Stimulated activated CD8-positive, alpha-beta memory T cell treated with anti-CD3 and anti-CD28 coated beads, Interleukin-7, amount 100 ng/mL, for 48 hours (primary cell): Measurements from ENCODE around the gene VTI1B.
"Not testable (repeated sequence)": the region's sequence is repeated elsewhere in the genome, so short reads cannot be mapped to it uniquely, and the experiment has no call there.

Source experiments
- DNase-seq, 2 donors: peaks; one replicate each; pipeline ENCODE4 v3.0.0-alpha.2; 2020; ENCODE audit warnings: low read depth in 1 of 2; ENCODE audit errors: extremely low read depth in 1 of 2

Gene VTI1B

DNA sequence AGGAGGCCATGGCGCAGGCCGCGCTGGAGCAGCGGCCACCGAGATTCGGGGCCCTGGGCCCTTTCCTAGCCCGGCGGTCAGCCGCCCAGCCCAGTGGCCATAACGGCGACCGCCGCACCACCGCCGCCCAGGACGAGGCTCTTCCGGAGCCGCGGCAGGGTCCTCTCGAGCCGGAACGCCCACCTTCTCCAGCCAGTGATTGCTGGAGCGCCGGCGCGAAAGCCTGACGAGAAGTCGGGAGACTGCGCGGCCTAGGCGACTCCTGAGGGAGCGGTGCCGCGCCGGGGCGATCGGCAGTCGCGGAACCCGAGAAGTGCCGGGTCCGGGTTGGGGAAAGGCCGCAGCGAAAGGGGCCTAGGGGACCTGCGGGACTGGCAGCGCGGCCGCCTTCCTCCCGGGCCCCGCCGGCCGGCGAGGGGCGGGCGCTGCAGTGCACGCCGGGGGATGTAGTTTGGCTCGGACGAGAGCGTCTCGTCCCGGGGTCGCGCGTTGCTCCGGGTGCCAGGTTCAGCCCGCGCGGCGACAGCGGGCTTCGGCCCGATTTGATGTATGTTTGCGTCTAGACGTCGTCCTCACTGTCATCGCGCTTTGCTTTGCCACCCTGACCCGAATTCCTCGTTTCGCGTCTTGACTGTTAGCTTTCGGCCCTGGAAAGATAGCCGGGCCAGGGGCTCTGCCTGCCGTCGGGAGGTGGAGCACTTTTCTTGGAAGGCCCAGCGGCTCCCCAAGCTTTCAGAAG lies at the start of gene VTI1B:
VTI1B (minus strand) TSS at position 153 of the 739 bp plus-strand sequence; CDS start at position 10, 143 bp downstream.
- DNase-seq: peak; percentile 57 to 64

GRCh38 chr14:67722293-67722692 lies 47.9 kb upstream of the VTI1B start:
- DNase-seq: no peak

- DNase-seq: no peak
Observed at GRCh38 chr14:67721875-67722274, 47.4 kb upstream of the VTI1B start.

- no peak for DNase-seq
Observed at GRCh38 chr14:67719866-67720265, 45.4 kb upstream of the VTI1B start.

GRCh38 chr14:67719385-67719784 lies 45.0 kb upstream of the VTI1B start:
- DNase-seq: not testable (repeated sequence)

DNA sequence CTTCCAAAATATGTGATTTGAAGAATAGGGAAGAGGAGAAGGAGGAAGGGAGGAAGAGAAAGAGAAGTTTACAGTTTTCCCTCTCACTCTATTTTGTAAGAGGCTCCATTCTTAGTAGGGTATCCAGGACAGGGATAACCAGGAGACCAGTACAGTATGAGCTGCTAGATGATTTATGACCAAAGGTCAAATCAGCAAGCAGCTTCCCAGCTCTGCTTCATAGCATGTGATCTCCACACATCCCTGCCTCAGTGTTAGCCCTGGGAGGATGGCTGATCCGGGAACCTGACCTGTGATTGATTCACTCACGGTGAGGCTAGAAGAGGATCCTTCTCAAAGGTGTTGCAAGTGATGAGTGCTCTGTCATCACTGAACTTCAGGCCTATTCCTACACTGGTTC lies 43.8 kb upstream of the VTI1B start:
- no peak for DNase-seq

DNA sequence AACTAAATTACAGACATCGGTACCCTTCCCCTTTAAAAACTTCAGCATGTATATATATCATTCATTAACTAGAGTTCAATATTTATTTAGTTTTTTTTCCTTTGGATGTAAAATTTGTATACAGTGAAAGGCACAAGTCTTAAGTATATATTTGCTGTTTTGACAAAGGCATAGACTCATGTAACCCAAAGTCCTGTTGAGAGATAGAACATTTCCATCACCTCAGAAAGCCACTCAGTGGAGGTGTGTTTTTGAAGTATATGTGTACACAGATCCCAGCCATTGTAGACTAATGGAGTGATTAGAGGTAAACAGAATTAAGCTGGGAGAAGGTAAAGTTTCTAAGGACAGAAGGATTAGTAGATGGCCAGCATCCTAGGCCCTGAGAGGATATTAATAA lies 42.6 kb upstream of the VTI1B start:
- DNase-seq: no peak

DNA sequence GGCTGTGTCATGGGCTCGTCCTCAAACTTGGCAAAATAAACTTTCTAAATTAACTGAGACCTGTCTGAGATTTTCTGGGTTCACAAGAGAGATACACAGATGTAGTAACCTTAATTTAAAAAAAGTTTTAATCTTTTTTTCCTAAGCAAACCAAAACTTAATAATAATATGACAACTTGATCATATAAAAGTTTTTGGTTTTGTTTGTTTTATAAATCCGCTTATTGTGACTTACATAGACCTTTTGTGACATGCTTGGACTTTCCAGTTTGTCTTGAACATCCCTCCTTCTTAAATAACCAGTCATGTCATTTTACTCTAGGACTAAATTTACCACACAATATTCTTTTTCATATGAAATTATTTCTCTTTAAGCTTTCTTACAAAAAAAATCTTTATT lies 35.8 kb upstream of the VTI1B start:
- no peak for DNase-seq

DNA sequence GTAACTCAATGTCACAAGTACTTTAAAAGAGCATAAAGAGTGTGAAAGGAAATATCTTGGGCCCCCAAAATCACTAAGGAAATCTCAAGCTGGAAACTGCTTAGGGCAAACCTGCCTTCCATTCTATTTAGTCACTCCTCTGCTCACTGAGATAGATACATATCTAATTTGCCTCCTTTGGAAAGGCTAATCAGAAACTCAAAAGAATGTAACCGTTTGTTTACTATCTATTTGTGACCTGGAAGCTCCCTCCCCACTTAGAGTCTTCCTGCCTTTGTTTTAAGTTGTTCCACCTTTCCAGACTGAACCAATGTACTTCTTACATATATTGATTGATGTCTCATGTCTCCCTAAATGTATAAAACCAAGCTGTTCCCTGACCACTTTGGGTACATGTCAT lies 35.4 kb upstream of the VTI1B start:
- not testable (repeated sequence) for DNase-seq

DNA sequence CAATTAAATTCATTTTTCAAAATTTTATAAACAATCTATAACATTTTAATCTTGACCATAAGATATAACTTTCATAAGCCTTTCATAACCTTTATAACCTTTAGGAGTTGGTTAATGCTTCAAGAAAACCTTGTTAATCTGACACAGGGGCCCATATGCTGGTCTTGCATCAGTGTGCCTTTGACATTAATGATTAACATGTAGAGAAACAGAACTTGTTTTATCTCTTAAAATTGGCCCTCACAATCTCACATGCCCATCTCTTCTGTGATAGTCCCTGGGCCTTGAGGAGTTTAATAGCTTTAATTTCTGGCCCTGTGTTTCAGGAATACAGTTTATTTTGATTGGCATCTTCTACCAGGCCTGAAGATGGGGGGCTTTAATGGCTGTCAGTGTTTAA lies 34.9 kb upstream of the VTI1B start:
- not testable (repeated sequence) for DNase-seq

GRCh38 chr14:67705211-67705610 lies 30.8 kb upstream of the VTI1B start:
- no peak for DNase-seq

DNA sequence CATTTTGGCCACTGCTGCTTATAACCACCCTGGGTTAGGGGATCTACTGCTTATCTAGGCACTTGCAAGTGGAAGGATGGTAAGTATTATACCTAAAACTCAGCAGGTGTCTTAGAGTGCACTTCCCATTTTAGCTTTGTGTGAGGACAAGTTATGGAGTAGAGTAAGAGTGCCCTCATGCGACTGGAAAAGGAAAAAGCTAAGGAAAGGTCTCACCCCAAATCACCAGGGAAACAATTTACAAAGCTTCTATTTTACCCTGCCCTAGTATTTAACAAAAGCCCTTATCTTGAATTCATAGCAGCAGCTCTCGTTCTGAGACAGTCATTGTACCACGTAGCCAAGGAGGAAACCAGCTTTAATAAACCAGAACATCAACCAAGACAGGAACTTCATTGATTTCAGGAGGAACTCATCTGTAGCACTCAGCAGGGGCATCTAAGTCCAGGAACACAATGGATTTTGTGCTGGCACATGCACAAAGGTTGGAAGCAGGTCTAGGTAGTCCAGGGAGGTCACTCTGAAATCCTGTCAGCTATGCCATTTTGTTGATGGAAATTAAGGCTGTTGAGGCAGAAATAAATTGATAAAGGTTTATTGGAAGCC lies 30.2 kb upstream of the VTI1B start:
- DNase-seq: no peak

GRCh38 chr14:67703997-67704396 lies 29.6 kb upstream of the VTI1B start:
- no peak for DNase-seq

DNA sequence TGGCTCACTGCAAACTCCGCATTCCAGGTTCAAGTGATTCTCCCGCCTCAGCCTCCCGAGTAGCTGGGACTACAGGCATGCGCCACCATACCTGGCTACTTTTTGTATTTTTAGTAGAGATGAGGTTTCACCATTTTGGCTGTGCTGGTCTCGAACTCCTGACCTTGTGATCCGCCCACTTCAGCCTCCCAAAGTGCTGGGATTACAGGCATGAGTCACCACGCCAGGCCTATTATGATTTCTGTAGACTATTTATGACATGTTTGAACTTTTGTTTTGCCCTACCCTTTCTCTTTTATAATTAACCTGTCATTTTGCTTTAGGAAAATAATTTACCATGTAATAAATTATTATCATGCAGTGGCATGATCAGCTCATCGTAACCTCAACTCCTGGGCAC lies 27.1 kb upstream of the VTI1B start, which contains the start of gene RDH12:
RDH12 (plus strand) TSS at position 395 of the 400 bp plus-strand sequence. CDS start 20,757 bp downstream, outside the sequence.
- not testable (repeated sequence) for DNase-seq

DNA sequence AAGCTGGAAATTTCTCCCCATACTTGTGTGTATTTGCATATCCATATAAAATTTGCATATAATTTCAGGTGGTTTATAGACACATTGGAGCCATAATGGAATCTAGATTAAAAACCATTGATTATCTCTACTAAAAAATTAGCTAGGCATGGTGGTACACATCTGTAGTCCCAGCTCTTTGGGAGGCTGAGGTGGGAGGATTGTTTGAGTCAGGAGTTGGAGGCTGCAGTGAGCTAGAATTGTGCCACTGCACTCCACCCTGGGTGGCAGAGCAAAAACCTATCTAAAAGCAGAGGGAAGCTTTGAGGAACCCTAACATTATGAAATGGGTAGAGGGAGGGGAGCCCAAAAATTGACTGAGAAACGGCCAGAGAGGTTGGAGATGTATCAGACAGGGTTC lies 23.7 kb upstream of the VTI1B start:
- DNase-seq: no peak

GRCh38 chr14:67697006-67697405 lies 22.6 kb upstream of the VTI1B start:
- no peak for DNase-seq

DNA sequence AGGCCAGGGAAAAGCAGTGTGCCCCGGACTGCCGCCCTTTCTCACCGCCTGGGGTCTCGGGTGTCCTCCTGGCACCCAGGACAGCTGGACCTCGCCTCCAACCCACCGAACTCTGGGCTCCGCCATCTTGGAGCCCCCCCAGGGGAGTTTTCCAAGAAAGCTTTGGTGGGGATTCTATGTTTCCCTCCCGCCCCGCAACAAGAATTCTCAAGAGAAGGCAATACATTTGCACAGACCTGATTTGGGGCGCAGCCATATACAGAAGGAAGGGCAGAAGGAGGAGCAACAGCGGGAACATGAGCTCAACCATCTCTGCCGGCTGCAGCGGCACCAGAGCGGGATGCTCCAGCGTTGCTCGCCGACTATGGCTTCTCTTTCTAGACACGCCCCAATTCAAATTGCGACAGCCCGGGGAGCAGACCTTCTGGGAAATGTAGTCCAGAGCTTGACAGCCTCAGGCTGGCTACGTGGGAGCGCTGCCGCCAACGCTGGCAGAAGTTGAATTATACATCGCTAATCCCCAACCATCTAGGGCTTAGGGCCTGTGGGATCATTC lies 21.0 kb upstream of the VTI1B start, which contains the start of gene RDH11:
RDH11 (minus strand) TSS at position 371 of the 556 bp plus-strand sequence; CDS start at position 310, 61 bp downstream.
- DNase-seq: peak; percentile 50 to 82

GRCh38 chr14:67694791-67695393 lies 20.5 kb upstream of the VTI1B start:
- DNase-seq: peak; percentile 39 to 86

DNA sequence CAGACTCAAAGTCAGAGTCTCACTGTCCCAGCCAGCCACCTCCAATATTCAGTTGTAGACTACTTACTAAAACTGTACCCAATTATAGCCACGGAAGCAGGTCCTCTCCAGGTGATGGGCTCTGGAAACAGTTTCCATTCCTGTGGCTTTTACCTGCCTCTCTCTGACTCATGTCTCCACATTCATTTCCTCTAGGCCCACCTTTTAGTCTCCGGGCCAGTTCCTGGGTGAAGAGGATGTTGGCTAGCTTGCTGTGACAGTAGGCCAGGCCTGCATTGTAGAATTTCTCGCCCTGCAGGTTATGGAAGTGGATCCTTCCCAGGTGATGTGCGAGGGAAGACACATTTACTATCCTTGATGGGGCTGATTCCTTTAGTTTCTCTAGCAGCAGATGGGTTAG lies 15.6 kb upstream of the VTI1B start:
- no peak for DNase-seq

DNA sequence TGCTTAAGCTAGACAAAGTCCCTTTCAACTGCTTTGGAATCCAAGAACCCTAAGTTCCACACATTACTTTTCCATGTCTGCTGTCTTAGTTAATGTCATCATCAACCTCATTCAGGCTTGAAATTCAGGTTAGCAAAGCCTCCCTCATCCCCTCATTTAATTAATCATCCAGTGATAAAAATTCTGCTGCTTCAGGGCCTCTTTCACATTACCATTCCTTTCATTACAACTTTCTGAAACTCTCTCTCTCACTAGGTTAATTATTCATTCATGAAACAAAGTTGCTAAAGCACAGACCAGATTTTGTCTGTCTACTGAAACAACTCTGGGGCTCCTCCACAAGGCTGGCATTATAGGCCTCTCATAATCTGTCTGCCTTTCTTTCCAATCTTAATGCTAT lies 9.4 kb upstream of the VTI1B start:
- no peak for DNase-seq

GRCh38 chr14:67680941-67681340 lies 6.5 kb upstream of the VTI1B start:
- DNase-seq: no peak
